H1 (cell line): ENCODE measurements around the gene ROBO2. TPM values are rescaled to one million over a fixed set of nuclear protein-coding genes. Genes with fewer than 3 reads are reported as not detected.

ENCODE experiments used
- CTCF ChIA-PET: fragments of 300-600 bp; sonication (Branson Sonifier 250); formaldehyde crosslinking; loops from one replicate; lab custom pipeline; 2021; ENCODE audit not compliant: partially characterized antibody; lab: Charles Lee
- POLR2A ChIA-PET: fragments of 300-600 bp; sonication (Branson Sonifier 250); formaldehyde crosslinking; loops from one replicate; lab custom pipeline; 2021; ENCODE audit warnings: inconsistent platforms; ENCODE audit not compliant: partially characterized antibody; lab: Charles Lee
- DNase-seq, 2 experiments: peaks; one replicate each; pipeline versions ENCODE4 v3.0.0 to v3.0.0-alpha.2; 2010 to 2022; ENCODE audit warnings: low spot score in 2 of 2, low read depth in 1 of 2, mixed read lengths in 1 of 2
- FAIRE-seq: peaks from 2 replicates; lab custom pipeline; 2011; peaks lifted over from hg19 to GRCh38; lab: Jason Lieb, UNC
- H2AFZ ChIP-seq: 2 replicates; pipeline ENCODE4 v1.8.1; 2012; ENCODE audit warnings: low read length, inconsistent platforms
- H2AK5ac ChIP-seq: 2 replicates; pipeline ENCODE4 v1.6.1; 2013; ENCODE audit warnings: low read depth, low read length
- H2BK120ac ChIP-seq: replicated peaks from 2 replicates; pipeline ENCODE3; 2013; ENCODE audit warnings: low read depth, low read length, inconsistent platforms
- H2BK12ac ChIP-seq: 2 replicates; pipeline ENCODE4 v1.6.1; 2013; ENCODE audit warnings: low read depth, low read length
- H2BK15ac ChIP-seq: 2 replicates; pipeline ENCODE4 v1.6.1; 2013; ENCODE audit warnings: low read length
- H2BK20ac ChIP-seq: 2 replicates; pipeline ENCODE4 v1.6.1; 2013; ENCODE audit warnings: low read length
- H2BK5ac ChIP-seq: 2 replicates; pipeline ENCODE4 v1.6.1; 2013; ENCODE audit warnings: low read depth, low read length
- H3K14ac ChIP-seq: 2 replicates; pipeline ENCODE4 v1.6.1; 2013; ENCODE audit warnings: inconsistent platforms; ENCODE audit not compliant: insufficient read length
- H3K18ac ChIP-seq: 2 replicates; pipeline ENCODE4 v1.6.1; 2013; ENCODE audit warnings: low read length; ENCODE audit errors: extremely low read depth
- H3K23ac ChIP-seq: 2 replicates; pipeline ENCODE4 v1.6.1; 2013; ENCODE audit warnings: inconsistent platforms; ENCODE audit not compliant: insufficient read length
- H3K23me2 ChIP-seq: 2 replicates; pipeline ENCODE4 v1.6.1; 2013; ENCODE audit warnings: low read depth, low read length
- H3K27ac ChIP-seq: 2 replicates; pipeline ENCODE4 v1.6.1; 2011; ENCODE audit warnings: low read depth, low read length, inconsistent platforms
- H3K27me3 ChIP-seq, 4 experiments: replicated peaks in 1 of 4; 1 replicate in 1 of 4; 2 replicates in 3 of 4; pipeline versions ENCODE4 v1.6.1 to v1.8.1; 2011 to 2013; ENCODE audit warnings: low read length in 3 of 4, mild to moderate bottlenecking in 3 of 4, inconsistent platforms in 2 of 4, mixed read lengths in 2 of 4, moderate library complexity in 1 of 4; ENCODE audit not compliant: control insufficient read depth in 3 of 4, insufficient read depth in 3 of 4; ENCODE audit errors: extremely low read depth in 1 of 4
- H3K36me3 ChIP-seq, 4 experiments: 2 replicates each; pipeline versions ENCODE4 v1.6.1 to v1.8.1; 2011 to 2013; ENCODE audit warnings: mild to moderate bottlenecking in 4 of 4, low read length in 3 of 4, moderate library complexity in 2 of 4, control low read depth in 1 of 4, inconsistent platforms in 1 of 4; ENCODE audit not compliant: insufficient read depth in 4 of 4, control insufficient read depth in 2 of 4
- H3K4ac ChIP-seq: replicated peaks from 2 replicates; pipeline ENCODE3; 2013; ENCODE audit warnings: low read length, low read depth, mixed read lengths, inconsistent platforms; ENCODE audit not compliant: insufficient read length
- H3K4me1 ChIP-seq, 4 experiments: replicated peaks in 1 of 4; 1 replicate in 1 of 4; 2 replicates in 3 of 4; pipeline versions ENCODE4 v1.6.1 to v1.8.1; 2011 to 2013; ENCODE audit warnings: low read length in 3 of 4, inconsistent platforms in 2 of 4, mixed read lengths in 1 of 4; ENCODE audit not compliant: insufficient read depth in 4 of 4, control insufficient read depth in 3 of 4
- H3K4me2 ChIP-seq, 2 experiments: 2 replicates each; pipeline versions ENCODE4 v1.6.1 to v1.8.1; 2011 to 2013; ENCODE audit warnings: low read depth in 2 of 2, low read length in 2 of 2, control low read depth in 1 of 2, inconsistent platforms in 1 of 2, mild to moderate bottlenecking in 1 of 2; ENCODE audit not compliant: insufficient read depth in 1 of 2
- H3K4me3 ChIP-seq, 4 experiments: fragments of 200-600, 300-600 bp in 1 of 4; sonication (generic), shearing (Covaris generic), sonication (Bioruptor Twin) in 1 of 4; 2 replicates each; pipeline versions ENCODE4 v1.5.1 to v1.8.1; 2011 to 2016; ENCODE audit warnings: low read length in 4 of 4, low read depth in 3 of 4, control low read depth in 2 of 4, inconsistent platforms in 2 of 4, mild to moderate bottlenecking in 2 of 4, mixed read lengths in 1 of 4, moderate library complexity in 1 of 4; ENCODE audit not compliant: insufficient read depth in 2 of 4; ENCODE audit errors: extremely low read depth in 1 of 4
- H3K56ac ChIP-seq: replicated peaks from 2 replicates; pipeline ENCODE3; 2013; ENCODE audit warnings: low read depth, mild to moderate bottlenecking, mixed read lengths, low read length, inconsistent platforms; ENCODE audit not compliant: insufficient read length
- H3K79me1 ChIP-seq: 2 replicates; pipeline ENCODE4 v1.6.1; 2013; ENCODE audit warnings: low read depth, low read length, control low read depth
- H3K79me2 ChIP-seq, 2 experiments: 2 replicates each; pipeline versions ENCODE4 v1.6.1 to v1.8.1; 2012 to 2013; ENCODE audit warnings: low read length in 2 of 2, mild to moderate bottlenecking in 2 of 2, inconsistent platforms in 1 of 2; ENCODE audit not compliant: insufficient read depth in 2 of 2, control insufficient read depth in 1 of 2
- H3K9ac ChIP-seq, 4 experiments: replicated peaks in 1 of 4; 1 replicate in 1 of 4; 2 replicates in 3 of 4; pipeline versions ENCODE4 v1.6.1 to v1.8.1; 2011 to 2013; ENCODE audit warnings: low read depth in 3 of 4, low read length in 3 of 4, control low read depth in 2 of 4, mild to moderate bottlenecking in 2 of 4, moderate library complexity in 2 of 4, inconsistent platforms in 1 of 4; ENCODE audit errors: extremely low read depth in 1 of 4
- H3K9me3 ChIP-seq, 2 experiments: 2 replicates each; pipeline versions ENCODE4 v1.6.1 to v1.8.1; 2012 to 2013; ENCODE audit warnings: mild to moderate bottlenecking in 2 of 2, moderate library complexity in 2 of 2, control low read depth in 1 of 2, inconsistent platforms in 1 of 2, low read depth in 1 of 2, low read length in 1 of 2, mixed read lengths in 1 of 2; ENCODE audit not compliant: insufficient read depth in 2 of 2
- H4K20me1 ChIP-seq, 2 experiments: replicated peaks in 1 of 2; 2 replicates each; pipeline versions ENCODE3 to v1.8.1; 2011 to 2013; ENCODE audit warnings: inconsistent platforms in 2 of 2, low read length in 2 of 2, mild to moderate bottlenecking in 1 of 2; ENCODE audit not compliant: insufficient read depth in 2 of 2, control insufficient read depth in 1 of 2
- H4K5ac ChIP-seq: 2 replicates; pipeline ENCODE4 v1.6.1; 2013; ENCODE audit warnings: low read length, low read depth, mixed read lengths, inconsistent platforms; ENCODE audit not compliant: insufficient read length
- H4K8ac ChIP-seq: 2 replicates; pipeline ENCODE4 v1.8.0; 2013; ENCODE audit warnings: mild to moderate bottlenecking, moderate library complexity, low read length, inconsistent platforms; ENCODE audit not compliant: insufficient read depth; ENCODE audit errors: extremely low read depth
- H4K91ac ChIP-seq: replicated peaks from 2 replicates; pipeline ENCODE3; 2013; ENCODE audit warnings: low read length, mixed read lengths, inconsistent platforms; ENCODE audit not compliant: insufficient read length
- ATF3 ChIP-seq: IDR thresholded peaks from 2 replicates; pipeline ENCODE4 v1.6.1; 2011; ENCODE audit warnings: low read depth, mild to moderate bottlenecking, low read length; ENCODE audit not compliant: insufficient read depth
- BCL11A ChIP-seq, 2 experiments: IDR thresholded peaks; one replicate each; pipeline ENCODE4 v1.6.1; 2011; ENCODE audit warnings: low read depth in 2 of 2, low read length in 2 of 2, mild to moderate bottlenecking in 2 of 2
- CBX5 ChIP-seq: fragments of 300-800, 300-1000 bp; sonication (generic); IDR thresholded peaks from 2 replicates; pipeline ENCODE4 v1.7.1; 2016; ENCODE audit warnings: antibody characterized with exemption, low read length, low read depth
- CREB1 ChIP-seq: IDR thresholded peaks from 2 replicates; pipeline ENCODE4 v1.6.1; 2012; ENCODE audit warnings: inconsistent platforms
- KDM1A ChIP-seq: fragments of 200-600, 300-600 bp; sonication (generic); IDR thresholded peaks from 2 replicates; pipeline ENCODE4 v1.7.1; 2016; ENCODE audit warnings: mild to moderate bottlenecking, low read length, borderline replicate concordance
- YY1 ChIP-seq: IDR thresholded peaks from 2 replicates; pipeline ENCODE4 v1.6.1; 2011; ENCODE audit warnings: low read depth, mild to moderate bottlenecking, low read length
- polyA plus RNA-seq, 7 experiments: library from polyadenylated mRNA; depleted of rRNA in 3 of 7; stranded (reverse) in 5 of 7; unstranded in 2 of 7; fragments of >200 nt in 5 of 7; fragments of 200-250 nt in 2 of 7; gene quantifications; 1 replicate in 5 of 7; 2 replicates in 1 of 7; 4 replicates in 1 of 7; pipeline versions ENCODE4 v1.2.1 to v1.2.3, GENCODE V29; 2011 to 2013; ENCODE audit warnings: missing spikeins in 2 of 7, mixed read lengths in 2 of 7
- total RNA-seq: library from RNA; stranded (reverse); fragmentation: NEBNext Ultra II Directional; extraction: Animal tissue kit (Norgen Biotek cat#: 25700); gene quantifications from 2 replicates; pipeline ENCODE4 v1.2.1, GENCODE V29; 2021

The ROBO2 gene
- total and polyA plus RNA-seq, 2 of the 8 experiments (the other 6 are each of a cell fraction or from before 2014, with no cell fraction given): 1.5 to 2.9 TPM

- no peak overlapping the region for H2BK5ac ChIP-seq
- H3K79me2 ChIP-seq: no peaks in the 10 kb centered on the region
- CTCF ChIA-PET: interaction anchor here (1.1 to 3.8 kb wide), 2 partner anchors 11 to 16 kb away, joined by 3 to 27 read pairs; no protein-coding TSS in a partner anchor
Measured at GRCh38 chr3:77309460-77309859, 269.6 kb downstream of the ROBO2 start.

More at GRCh38 chr3:77309460-77309859, 269.6 kb downstream of the ROBO2 start:
- H2BK15ac ChIP-seq: no peak overlapping the region
- no peak overlapping the region for H4K5ac ChIP-seq
- H3K9me3 ChIP-seq: no peaks in the 10 kb centered on the region
- H3K18ac ChIP-seq: no peak overlapping the region
- H3K23me2 ChIP-seq: no peaks in the 10 kb centered on the region
- H3K4me3 ChIP-seq: no peak overlapping the region
- H2AFZ ChIP-seq: no peak overlapping the region
- no peak overlapping the region for H3K27ac ChIP-seq
- H3K9ac ChIP-seq: no peak overlapping the region
- H3K36me3 ChIP-seq: no peaks in the 10 kb centered on the region
- no peak overlapping the region for H2BK120ac ChIP-seq
- H4K91ac ChIP-seq: no peak overlapping the region
- H3K4ac ChIP-seq: no peak overlapping the region
- no peak overlapping the region for H3K23ac ChIP-seq
- H3K27me3 ChIP-seq: peaks cover 0 to 1% (median 0%) of the 10 kb centered on the region in 4 experiments; a peak in 1 of 7 replicates
- H3K56ac ChIP-seq: no peak overlapping the region
- no peak overlapping the region for H2AK5ac ChIP-seq
- H3K4me2 ChIP-seq: no peak overlapping the region
- no peak overlapping the region for H4K8ac ChIP-seq
- H4K20me1 ChIP-seq: no peaks in the 10 kb centered on the region
- DNase-seq (no peak), FAIRE-seq (no peak)
- TF ChIP-seq CREB1 (no peak), BCL11A (IDR thresholded peaks at IDR 0.05; ENCODE audit: low read depth in 2 of 2, low read length in 2 of 2) (no peak), CBX5 (no peak), YY1 (no peak), ATF3 (no peak), KDM1A (no peak)
- POLR2A ChIA-PET: no interaction called here
- H2BK20ac ChIP-seq: no peak overlapping the region
- H2BK12ac ChIP-seq: no peak overlapping the region
- H3K4me1 ChIP-seq: no peaks in the 10 kb centered on the region
- H3K14ac ChIP-seq: no peak overlapping the region
- no peaks in the 10 kb centered on the region for H3K79me1 ChIP-seq
